GM21360 (cell line): ENCODE data around the gene ARHGEF11.

Experiments
- ATAC-seq: cut with Tn5 transposase; IDR thresholded peaks from one replicate; pipeline ENCODE4 v1.9.1; 2021; ENCODE audit warnings: mild to moderate bottlenecking, moderate library complexity; ENCODE audit not compliant: unreplicated experiment

The ARHGEF11 gene

DNA sequence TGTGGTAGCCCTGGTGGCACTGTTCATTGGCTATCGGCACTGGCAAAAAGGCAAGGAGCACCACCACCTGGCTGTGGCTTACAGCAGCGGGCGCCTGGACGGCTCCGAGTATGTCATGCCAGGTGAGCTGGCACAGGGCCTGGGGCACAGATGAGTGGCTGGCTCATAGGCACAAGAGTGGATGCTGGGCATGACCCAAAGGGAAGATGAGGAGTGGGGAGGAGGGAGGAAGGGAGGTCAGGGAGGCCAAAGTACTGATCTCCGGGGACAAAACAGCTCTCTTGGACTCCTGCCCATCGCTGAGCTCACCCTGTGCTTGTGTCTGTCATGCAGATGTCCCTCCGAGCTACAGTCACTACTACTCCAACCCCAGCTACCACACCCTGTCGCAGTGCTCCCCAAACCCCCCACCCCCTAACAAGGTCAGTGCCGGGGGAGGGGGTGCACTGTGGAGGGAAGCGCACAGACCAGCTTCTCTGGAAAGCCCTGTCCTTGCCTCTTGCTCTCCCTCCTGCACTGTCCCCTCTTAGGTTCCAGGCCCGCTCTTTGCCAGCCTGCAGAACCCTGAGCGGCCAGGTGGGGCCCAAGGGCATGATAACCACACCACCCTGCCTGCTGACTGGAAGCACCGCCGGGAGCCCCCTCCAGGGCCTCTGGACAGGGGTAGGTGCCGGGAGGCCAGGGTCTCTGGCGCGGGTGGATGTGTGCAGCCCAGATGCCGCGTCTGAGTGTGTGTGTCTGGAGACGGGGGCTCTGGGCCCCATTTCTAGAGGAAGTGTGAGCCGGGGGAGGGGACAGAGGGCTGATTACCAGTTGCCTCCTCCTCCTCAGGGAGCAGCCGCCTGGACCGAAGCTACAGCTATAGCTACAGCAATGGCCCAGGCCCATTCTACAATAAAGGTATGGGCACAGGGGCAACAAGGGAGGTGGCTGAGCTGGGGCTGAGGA, 132.4 kb downstream of the ARHGEF11 start:
- ATAC-seq: no peak

DNA sequence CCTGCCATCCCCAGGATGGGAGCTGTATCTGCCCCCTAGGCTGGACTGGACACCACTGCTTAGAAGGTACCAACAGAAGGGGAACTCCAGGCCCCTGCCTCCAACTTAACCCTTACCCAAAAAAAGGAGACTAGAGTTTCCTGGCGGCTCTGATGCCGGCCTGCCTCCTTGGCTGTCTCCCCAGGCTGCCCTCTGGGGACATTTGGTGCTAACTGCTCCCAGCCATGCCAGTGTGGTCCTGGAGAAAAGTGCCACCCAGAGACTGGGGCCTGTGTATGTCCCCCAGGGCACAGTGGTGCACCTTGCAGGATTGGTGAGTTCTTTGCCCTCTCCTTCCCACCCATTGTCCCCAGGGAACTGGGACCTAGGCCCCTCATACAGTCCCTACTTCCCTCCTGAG, 133.2 kb downstream of the ARHGEF11 start:
- no peak for ATAC-seq

DNA sequence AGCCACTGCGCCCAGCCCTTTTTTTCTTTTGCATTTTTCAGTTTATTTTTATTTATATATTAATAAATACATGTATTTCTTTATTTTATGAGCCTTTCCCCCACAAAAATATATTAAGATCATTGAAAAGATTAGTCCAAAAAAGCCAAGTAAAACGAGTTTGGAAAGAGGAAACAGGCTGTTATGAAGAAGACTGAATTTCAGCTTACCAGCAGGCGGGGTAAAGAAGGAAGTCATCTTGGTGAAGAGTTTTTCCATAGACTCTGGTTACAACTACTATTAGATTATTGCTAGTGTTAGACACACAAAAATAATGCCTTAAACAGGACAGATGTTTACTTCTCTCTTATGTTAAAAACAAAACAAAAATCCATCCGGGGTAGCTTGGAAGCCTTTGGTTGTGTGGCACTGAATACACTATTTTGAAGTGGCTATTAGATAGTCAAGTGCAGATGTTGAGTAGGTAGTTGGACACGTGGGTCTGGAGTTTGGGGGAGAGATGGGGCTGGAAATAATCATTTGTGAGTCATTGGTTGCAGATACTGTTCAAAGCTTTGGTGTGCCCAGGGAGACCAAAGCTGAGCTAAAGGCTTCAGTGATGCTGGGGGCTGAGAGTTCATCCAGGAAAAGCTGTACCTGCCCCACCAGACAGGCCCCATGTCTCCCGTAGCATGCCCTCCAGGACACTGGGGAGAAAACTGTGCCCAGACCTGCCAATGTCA, 133.8 kb downstream of the ARHGEF11 start:
- no peak for ATAC-seq

DNA sequence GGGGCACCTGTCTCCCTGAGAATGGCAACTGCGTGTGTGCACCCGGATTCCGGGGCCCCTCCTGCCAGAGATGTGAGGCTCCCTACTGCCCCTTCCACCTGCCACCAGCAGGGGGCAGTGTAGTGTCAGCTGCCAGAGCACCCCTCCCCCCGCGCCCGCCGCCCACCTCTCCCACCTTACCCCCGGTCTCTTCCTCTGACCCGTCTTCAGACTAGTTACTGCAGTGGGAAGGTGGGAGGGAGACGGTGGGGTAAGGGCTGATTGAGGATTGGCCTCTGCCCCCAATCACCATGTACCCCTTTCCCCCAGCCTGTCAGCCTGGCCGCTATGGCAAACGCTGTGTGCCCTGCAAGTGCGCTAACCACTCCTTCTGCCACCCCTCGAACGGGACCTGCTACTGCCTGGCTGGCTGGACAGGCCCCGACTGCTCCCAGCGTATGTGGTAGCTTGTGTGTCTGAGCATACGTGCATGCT, 135.2 kb downstream of the ARHGEF11 start:
- ATAC-seq: no peak

DNA sequence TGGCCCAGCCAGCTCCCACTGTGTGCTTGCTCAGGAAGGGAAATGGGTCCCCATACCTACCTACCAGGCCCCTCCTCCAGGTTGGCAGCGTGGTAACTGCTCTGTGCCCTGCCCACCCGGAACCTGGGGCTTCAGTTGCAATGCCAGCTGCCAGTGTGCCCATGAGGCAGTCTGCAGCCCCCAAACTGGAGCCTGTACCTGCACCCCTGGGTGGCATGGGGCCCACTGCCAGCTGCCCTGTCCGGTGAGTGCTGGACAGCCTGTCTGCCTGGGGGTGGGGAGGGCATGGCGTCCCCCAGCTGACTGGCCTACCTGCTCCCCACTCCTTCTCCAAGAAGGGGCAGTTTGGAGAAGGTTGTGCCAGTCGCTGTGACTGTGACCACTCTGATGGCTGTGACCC, 135.9 kb downstream of the ARHGEF11 start:
- ATAC-seq: no peak

DNA sequence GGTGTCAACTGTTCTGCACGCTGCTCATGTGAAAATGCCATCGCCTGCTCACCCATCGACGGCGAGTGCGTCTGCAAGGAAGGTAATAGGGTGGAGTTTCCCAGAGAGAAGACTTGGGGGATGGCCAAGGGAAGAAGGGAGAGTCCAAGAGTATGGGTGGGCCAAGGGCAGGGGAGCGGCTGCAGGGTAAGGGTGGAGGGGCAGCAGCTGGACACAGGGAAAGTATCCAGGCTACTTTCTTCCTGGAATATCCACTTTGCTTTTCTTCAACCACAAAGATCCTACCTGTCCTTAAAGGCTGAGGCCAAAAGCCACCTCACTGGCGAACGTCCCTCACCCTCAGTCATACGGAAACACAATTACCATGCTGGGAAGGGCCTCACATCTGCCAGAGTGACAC, 136.6 kb downstream of the ARHGEF11 start:
- no peak for ATAC-seq

DNA sequence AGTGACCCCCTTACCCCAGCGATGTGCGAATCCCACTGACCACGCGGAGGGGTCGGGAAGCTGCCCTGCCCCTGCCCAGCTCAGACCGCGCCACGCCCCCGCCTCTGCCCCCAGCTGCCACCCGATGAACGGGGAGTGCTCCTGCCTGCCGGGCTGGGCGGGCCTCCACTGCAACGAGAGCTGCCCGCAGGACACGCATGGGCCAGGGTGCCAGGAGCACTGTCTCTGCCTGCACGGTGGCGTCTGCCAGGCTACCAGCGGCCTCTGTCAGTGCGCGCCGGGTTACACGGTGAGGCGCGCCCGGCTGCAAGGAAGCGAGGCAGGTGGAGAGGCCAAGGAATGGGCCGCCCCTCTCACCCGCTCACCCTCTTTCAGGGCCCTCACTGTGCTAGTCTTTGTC, 137.0 kb downstream of the ARHGEF11 start:
- no peak for ATAC-seq

DNA sequence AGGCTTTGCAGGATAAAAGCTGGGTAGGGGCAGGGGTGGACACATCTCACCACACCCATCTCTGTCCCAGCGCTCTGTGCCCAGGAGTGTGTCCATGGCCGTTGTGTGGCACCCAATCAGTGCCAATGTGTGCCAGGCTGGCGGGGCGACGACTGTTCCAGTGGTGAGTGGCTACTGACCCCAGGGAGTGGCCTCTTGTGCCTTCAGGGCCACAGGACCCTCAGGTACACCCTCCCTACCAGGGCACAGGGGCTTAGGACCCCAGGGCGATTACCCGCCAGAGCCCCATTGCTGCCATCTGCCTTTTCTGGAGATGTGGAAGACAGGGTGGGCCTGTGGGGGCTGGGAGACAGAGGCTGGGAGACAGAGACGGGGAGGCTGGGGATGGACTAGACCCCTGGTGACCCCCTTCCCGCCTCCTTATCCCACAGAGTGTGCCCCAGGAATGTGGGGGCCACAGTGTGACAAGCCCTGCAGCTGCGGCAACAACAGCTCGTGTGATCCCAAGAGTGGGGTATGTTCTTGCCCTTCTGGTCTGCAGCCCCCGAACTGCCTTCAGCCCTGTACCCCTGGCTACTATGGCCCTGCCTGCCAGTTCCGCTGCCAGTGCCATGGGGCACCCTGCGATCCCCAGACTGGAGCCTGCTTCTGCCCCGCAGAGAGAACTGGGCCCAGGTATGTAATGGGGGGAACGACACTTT, 139.2 kb downstream of the ARHGEF11 start:
- ATAC-seq: no peak

DNA sequence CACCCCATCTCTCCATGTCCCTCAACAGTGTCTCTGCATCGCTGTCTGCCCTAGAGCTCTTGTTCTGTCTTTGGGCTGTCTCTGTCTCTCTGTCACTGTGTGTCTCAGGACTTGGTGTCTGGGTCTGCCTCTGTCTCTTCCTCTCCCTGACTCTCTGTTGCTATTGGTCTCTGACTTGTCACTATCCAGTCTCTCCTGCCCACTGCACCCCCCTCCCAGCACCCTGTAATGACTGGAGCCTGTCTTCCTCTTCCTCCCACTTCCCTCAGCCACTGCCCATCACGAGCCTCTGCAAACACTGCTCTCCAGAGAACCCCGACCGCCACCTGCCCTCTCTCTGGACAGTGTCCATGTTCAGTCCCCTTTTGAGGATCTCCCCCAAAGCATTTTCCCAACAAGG, 139.9 kb downstream of the ARHGEF11 start:
- ATAC-seq: no peak

DNA sequence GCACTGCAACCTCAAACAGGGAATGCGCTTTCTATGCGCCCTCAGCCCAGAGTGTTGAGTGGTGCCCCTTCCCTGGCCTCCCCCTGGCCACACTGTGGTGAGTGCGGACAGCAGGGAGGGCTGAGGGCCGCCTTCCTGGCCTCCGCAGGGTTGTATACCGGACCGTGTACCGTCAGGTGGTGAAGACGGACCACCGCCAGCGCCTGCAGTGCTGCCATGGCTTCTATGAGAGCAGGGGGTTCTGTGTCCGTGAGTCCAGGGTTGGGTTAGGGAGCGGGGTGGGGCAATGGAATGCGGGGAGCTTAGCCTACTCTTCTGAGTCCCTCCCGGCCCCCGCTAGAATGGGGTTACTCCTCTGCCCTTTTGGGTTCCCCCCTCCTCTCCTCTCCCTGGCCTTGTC, 140.4 kb downstream of the ARHGEF11 start:
- ATAC-seq: no peak

DNA sequence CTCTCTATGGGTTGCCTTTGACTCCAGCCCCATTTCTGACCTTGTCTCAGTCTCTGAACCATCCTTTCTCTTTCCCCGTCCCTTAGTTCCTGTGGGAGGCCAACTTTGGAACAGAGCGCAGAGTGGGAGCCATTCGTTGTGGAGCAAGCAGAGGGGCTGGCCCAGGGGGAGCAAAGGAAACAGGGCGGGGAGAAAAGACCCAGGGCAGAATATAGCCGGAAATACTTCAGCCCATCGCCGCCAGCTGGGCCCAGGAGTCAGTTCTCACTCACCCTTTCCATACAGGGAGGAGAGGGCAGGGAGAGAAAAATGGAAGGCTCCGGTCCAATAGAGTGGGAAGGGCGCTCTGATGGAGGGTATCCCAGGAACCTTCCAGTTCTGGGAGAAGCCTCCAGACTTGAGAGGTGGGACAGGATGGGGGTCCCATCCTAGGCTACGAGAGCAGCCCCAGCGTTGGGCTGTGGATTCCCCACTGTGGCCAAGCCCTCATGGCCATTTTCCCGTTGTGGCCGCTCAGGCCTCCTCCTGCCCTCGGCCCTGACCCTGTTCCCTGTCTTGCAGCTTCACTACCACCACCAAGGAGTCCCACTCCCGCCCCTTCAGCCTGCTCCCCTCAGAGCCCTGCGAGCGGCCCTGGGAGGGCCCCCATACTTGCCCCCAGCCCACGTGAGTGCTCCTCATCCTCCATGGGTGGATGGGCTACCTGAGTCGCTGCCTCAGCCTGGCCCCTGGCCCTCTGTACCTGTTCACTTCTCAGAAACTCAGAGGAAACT, 141.2 kb downstream of the ARHGEF11 start:
- ATAC-seq: no peak

DNA sequence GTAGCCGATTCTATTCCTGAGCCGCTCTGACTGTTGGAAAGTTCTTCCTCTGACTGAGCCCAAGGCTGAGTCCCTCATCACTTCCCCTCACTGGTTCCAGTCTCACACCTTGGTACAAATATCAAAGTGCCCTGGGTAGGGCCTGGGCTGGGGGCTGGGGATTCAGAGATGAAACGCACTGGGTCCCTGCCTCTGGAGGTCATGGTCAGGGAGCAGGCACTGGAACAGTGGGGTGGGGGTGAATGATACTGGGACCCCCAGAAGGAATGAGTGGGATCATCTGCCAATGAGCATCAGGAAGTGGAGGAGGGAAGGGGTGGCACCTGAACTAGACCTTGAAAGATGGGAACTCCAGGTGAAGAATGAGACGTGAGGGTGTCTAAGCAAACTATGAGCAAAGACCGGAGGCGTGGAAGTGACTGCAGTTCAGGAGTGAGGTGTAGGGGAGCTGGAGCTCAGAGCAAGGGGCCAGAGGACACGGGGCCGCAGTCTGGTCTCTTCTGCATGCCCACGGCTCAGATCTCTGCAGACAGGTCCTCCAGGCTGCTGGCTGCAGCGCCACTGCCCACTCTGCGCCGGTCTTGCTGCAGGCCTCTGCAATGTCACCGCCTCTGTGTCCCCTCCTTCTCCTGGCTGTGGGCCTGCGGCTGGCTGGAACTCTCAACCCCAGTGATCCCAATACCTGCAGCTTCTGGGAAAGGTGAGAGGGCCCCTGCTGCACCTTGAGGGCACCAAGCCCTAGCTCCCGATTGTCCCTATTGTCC, 142.0 kb downstream of the ARHGEF11 start:
- no peak for ATAC-seq

DNA sequence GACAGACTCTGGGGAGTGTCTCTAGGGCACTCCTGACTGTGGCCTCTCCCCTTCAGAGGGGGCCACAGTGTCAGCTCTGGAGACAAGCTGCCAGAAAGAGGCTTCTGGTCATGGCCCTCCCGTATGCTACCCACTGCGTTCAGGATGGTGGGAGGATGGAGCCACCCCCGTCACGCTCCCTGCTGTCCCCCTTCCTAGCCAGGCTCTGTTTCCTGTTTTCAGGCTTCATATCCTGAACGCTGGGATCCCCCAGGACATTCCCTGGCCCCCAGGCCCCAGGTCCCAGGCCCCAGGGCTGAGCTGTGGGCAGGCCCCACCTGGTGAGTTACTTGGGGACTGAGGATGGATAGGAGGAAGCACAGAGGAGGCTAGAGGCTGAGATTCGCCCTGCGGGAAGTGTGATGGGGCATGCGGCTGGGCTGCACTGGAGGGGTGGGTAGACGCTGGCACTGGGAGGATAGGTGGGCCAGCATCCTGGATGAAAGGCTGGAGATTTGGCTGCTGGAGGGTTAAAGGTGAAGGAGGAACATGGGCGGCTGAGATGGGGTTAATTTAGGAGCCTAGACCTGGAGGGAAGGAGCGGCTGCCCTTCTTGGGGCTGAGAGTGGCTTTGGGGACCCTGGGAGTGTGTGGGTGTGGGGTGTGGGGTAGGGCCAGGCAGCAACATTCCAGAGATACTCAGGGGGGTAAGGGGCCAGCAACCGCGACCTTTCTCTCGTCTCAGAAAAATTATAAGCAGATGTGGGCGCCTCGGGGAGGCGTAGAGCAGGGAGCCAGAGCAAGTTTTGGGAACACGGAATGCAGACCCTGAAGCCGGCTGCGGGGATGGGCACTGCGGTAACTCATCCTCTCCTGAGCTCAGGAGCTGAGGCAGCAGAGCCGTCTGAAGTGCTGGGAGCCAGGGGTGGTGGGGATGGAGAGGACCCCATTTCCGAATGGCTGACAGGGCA, 143.3 kb downstream of the ARHGEF11 start:
- no peak for ATAC-seq

DNA sequence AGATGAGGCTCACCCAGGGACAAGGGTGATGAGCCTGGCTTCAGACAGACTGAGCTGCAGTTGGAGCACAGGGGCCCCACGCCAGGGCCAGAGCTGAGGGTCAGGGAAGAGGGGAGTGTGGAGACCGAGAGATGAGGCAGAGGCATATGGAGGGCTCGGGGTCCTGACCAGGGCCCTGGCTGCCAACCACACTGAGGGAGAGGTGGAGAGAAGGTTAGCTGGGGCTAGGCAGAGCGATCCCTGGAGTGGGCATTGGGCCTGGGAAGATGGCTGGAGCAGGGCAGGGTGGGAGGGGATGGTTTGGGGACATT, 144.0 kb downstream of the ARHGEF11 start:
- ATAC-seq: no peak

DNA sequence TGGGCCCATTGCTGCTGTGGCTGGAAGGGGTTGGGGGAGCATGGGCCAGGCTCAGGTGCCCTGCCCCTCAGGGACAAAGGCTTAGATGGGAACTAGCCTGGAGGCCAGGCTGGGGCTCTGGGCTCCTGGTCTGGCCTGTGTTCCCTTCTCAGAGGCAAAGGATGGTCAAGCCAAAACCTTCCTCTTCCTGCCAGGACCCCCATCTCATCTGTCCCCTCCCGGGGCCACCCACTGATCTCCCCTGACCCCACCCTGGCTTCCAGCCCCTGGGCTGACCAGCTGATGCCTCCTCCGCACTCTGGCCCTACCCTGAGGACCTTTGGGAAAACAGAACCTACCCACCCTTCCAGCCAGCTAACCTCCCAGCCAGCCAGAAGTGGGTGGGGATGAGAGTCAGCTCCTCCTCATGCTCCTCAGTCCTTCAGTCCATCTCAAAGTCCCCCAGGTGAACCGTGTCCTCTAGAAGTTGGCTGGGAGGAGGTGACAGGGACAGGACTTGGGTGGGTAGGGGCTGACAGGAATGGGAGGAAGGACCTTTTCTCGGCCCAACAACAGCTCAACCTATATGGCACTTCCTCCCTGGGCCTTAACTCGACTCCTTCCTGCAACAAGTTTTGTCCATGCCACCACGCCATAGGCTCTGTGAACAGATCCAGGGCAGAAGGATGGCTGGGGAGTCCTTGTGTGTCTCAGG, 144.5 kb downstream of the ARHGEF11 start:
- ATAC-seq: no peak

DNA sequence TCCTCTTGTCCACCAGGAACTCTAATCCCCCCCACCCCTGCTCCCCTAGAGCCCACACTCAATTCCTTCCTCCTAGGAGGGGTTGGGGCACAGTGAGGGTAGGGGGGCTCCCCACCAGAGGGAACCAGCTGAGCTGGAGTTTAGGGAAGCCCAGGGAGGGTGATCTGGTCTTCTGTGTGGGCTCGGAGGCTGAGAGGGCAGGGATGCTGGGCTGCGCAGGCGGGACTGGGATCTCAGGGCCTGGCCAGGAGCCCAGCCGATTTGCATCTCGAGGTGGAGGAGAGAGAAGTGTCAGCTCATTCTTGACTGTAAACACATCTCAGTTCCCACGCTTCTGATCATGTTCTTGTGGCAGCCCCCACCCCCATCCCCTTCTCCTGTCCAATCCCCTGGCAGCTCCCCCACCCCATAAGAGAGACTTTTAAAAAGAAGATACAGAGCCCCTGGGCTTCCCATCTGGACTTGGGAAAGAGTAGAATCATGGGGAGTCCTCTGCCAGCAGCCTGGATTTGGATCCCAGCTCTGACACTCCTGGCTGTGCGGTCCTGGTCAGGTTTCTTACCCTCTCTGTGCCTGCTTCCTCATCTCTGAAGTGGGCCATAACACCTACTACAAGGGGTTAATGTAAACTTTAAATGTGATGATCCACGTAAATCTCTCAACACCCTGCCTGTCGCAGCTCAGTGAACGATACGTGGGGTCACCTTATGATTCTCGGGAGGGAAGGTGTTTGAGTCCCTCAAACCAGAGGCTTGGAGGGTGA, 145.4 kb downstream of the ARHGEF11 start:
- ATAC-seq: no peak

DNA sequence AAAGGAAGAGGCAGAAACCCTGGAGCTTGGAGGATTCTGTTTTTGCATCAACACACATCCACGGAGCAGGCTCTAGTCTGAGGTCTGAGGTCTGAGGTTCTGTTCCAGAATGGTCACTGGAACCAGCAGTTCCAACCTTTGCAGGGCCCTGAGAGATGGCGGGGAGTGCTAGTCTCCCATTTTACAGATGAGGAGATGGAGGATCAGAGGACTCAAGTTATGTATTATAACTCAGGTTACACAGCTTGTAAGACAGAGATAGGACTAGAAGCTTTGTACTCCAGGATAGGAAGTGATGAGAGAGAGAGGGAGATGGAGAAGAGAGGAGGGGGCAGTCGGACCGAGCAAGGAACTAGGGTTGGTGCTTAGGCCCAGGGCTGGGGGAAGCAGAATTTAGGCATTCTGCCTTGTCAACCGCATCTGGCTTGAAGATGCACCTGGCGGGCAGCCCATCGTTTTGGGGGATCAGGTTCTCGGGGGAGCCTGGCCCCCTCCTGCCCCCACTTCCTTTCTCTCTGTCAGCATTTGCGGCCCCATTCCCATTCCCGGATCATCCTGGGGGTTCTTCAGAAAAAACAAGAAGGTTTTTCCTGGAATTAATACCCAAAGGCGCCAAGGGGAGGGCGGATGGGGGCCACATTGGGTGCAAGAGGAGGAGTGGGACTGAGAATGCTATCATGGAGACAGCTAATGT, 146.4 kb downstream of the ARHGEF11 start:
- ATAC-seq: no peak
